ENCODE measurements around the gene UPF3A.
"Not testable (repeated sequence)": the region's sequence is repeated elsewhere in the genome, so short reads cannot be mapped to it uniquely, and the experiment has no call there.

Gene UPF3A

GRCh38 chr13:114261328-114261965 lies 20.0 kb upstream of the UPF3A start:
- Histone ChIP-seq H3K4me1 (ENCODE audit: insufficient read depth, low read length, poor library complexity, severe bottlenecking) (peaks cover 57% of the 10 kb centered on the region), H3K9me3 (ENCODE audit: insufficient read depth, low read depth, low read length) (no peaks in the 10 kb centered on the region), H3K9me2 (replicated peaks; ENCODE audit: low read depth, low read length) (no peaks in the 10 kb centered on the region), H3K4me2 (ENCODE audit: low read depth, low read length, poor library complexity, severe bottlenecking) (no peak overlapping the region), H3K27me3 (ENCODE audit: insufficient read depth, low read length, poor library complexity, severe bottlenecking) (no peaks in the 10 kb centered on the region), H3K4me3 (ENCODE audit: low read length, poor library complexity, severe bottlenecking) (no peak overlapping the region), H3K36me3 (ENCODE audit: insufficient read depth, low read length) (peaks cover 67% of the 10 kb centered on the region; the same call in 1 of the 2 replicates), H3F3A (ENCODE audit: low read depth) (peaks cover 8% of the 10 kb centered on the region), H3K79me2 (ENCODE audit: insufficient read depth, low read length) (no peaks in the 10 kb centered on the region), H3K9ac (ENCODE audit: low read depth, low read length, poor library complexity, severe bottlenecking) (peak overlapping the region; percentile 46), H4K20me1 (ENCODE audit: insufficient read depth, low read length, poor library complexity, severe bottlenecking) (peaks cover 7% of the 10 kb centered on the region), H2AFZ (ENCODE audit: low read length) (no peak overlapping the region)
- TF ChIP-seq CTCF (conservative IDR thresholded peaks at IDR 0.05; ENCODE audit: low read length) (no peak), EZH2phosphoT487 (IDR thresholded peaks at IDR 0.05; ENCODE audit: borderline replicate concordance) (no peak)

DNA sequence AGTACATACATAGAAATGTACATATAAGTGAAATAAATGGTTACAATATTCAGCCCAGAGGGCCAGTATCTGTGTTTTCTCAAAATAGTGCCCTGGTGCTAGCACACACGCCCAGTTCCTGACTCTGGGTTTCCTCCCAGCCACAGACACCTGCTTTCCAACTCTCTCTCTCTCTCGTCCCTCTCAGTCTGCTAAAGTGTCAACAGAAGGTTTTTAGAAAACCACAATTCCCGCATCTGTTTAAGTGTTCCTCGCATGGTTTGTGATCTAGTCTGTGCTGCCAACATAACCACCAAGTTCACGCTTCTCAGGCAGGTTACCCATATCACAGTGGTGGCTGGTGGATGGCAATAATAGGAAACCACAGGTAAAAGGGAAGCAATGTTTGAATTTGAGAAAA lies 17.8 kb upstream of the UPF3A start:
- Histone ChIP-seq H3K36me3 (ENCODE audit: insufficient read depth, low read length) (peaks cover 65% of the 10 kb centered on the region; the same call in 1 of the 2 replicates), H3K4me1 (ENCODE audit: insufficient read depth, low read length, poor library complexity, severe bottlenecking) (peaks cover 67% of the 10 kb centered on the region), H3F3A (ENCODE audit: low read depth) (peaks cover 8% of the 10 kb centered on the region), H3K27me3 (ENCODE audit: insufficient read depth, low read length, poor library complexity, severe bottlenecking) (no peaks in the 10 kb centered on the region), H3K9ac (ENCODE audit: low read depth, low read length, poor library complexity, severe bottlenecking) (peak overlapping the region; percentile 46), H3K9me2 (replicated peaks; ENCODE audit: low read depth, low read length) (no peaks in the 10 kb centered on the region), H3K9me3 (ENCODE audit: insufficient read depth, low read depth, low read length) (no peaks in the 10 kb centered on the region), H3K79me2 (ENCODE audit: insufficient read depth, low read length) (no peaks in the 10 kb centered on the region), H3K4me3 (ENCODE audit: low read length, poor library complexity, severe bottlenecking) (peak overlapping the region; percentile 40), H4K20me1 (ENCODE audit: insufficient read depth, low read length, poor library complexity, severe bottlenecking) (peaks cover 7% of the 10 kb centered on the region), H2AFZ (ENCODE audit: low read length) (no peak overlapping the region), H3K4me2 (ENCODE audit: low read depth, low read length, poor library complexity, severe bottlenecking) (peak overlapping the region; percentile 75)
- TF ChIP-seq EZH2phosphoT487 (IDR thresholded peaks at IDR 0.05; ENCODE audit: borderline replicate concordance) (no peak), CTCF (conservative IDR thresholded peaks at IDR 0.05; ENCODE audit: low read length) (no peak)

GRCh38 chr13:114264313-114264712 lies 17.1 kb upstream of the UPF3A start:
- not testable (repeated sequence) for H3K9me2 ChIP-seq (replicated peaks; ENCODE audit: low read depth, low read length); H3K27me3 ChIP-seq (ENCODE audit: insufficient read depth, low read length, poor library complexity, severe bottlenecking); H3K9ac ChIP-seq (ENCODE audit: low read depth, low read length, poor library complexity, severe bottlenecking); H3F3A ChIP-seq (ENCODE audit: low read depth); H3K79me2 ChIP-seq (ENCODE audit: insufficient read depth, low read length); H3K4me2 ChIP-seq (ENCODE audit: low read depth, low read length, poor library complexity, severe bottlenecking); H3K9me3 ChIP-seq (ENCODE audit: insufficient read depth, low read depth, low read length); H2AFZ ChIP-seq (ENCODE audit: low read length); H3K4me3 ChIP-seq (ENCODE audit: low read length, poor library complexity, severe bottlenecking); H4K20me1 ChIP-seq (ENCODE audit: insufficient read depth, low read length, poor library complexity, severe bottlenecking)
- Histone ChIP-seq H3K36me3 (ENCODE audit: insufficient read depth, low read length) (peaks cover 67% of the 10 kb centered on the region; the same call in 1 of the 2 replicates), H3K4me1 (ENCODE audit: insufficient read depth, low read length, poor library complexity, severe bottlenecking) (peaks cover 72% of the 10 kb centered on the region)

Data from Loucy (cell line).